ENCODE results near the gene IMMP2L. TPM values are rescaled to one million over a fixed set of nuclear protein-coding genes. Genes with fewer than 3 reads are reported as not detected.
"Not testable (repeated sequence)": the region's sequence is repeated elsewhere in the genome, so short reads cannot be mapped to it uniquely, and the experiment has no call there.

IMMP2L gene
- total RNA-seq, 1 donor from 2014 or later, result 21.5 TPM

GRCh38 chr7:111292026-111292470, 270.2 kb downstream of the IMMP2L start:
- Mint-ChIP-seq H3K27ac (no peak overlapping the region), H3K9me3 (peaks cover 10% of the 10 kb centered on the region), H3K36me3 (no peaks in the 10 kb centered on the region), H3K4me1 (peaks cover 6% of the 10 kb centered on the region), H3K27me3 (ENCODE audit: insufficient read depth, low read depth) (no peaks in the 10 kb centered on the region), H3K4me3 (no peak overlapping the region)
- H3K4me3 ChIP-seq, result no peak overlapping the region
- no peak overlapping the region for H3K27ac ChIP-seq
- H3K36me3 ChIP-seq, result no peaks in the 10 kb centered on the region
- no peaks in the 10 kb centered on the region for H3K27me3 ChIP-seq
- H3K9me3 ChIP-seq (ENCODE audit: low read depth), result no peaks in the 10 kb centered on the region
- H3K4me1 ChIP-seq, result no peaks in the 10 kb centered on the region
- no peaks in the 10 kb centered on the region for H4K20me1 ChIP-seq (ENCODE audit: low read depth)
- no peaks in the 10 kb centered on the region for H3K79me2 ChIP-seq (ENCODE audit: low read depth)
- TF ChIP-seq EZH2 (IDR thresholded peaks at IDR 0.05) (no peak), EZH2phosphoT487 (IDR thresholded peaks at IDR 0.05) (no peak)
- TF ChIP-seq, protein P1, sequence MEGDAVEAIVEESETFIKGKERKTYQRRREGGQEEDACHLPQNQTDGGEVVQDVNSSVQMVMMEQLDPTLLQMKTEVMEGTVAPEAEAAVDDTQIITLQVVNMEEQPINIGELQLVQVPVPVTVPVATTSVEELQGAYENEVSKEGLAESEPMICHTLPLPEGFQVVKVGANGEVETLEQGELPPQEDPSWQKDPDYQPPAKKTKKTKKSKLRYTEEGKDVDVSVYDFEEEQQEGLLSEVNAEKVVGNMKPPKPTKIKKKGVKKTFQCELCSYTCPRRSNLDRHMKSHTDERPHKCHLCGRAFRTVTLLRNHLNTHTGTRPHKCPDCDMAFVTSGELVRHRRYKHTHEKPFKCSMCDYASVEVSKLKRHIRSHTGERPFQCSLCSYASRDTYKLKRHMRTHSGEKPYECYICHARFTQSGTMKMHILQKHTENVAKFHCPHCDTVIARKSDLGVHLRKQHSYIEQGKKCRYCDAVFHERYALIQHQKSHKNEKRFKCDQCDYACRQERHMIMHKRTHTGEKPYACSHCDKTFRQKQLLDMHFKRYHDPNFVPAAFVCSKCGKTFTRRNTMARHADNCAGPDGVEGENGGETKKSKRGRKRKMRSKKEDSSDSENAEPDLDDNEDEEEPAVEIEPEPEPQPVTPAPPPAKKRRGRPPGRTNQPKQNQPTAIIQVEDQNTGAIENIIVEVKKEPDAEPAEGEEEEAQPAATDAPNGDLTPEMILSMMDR (IDR thresholded peaks at IDR 0.05), result no peak
- DNase-seq (ENCODE audit: low spot score), result no peak
- no peak overlapping the region for H3K4me2 ChIP-seq
- H3K9ac ChIP-seq, result no peak overlapping the region
- H2AFZ ChIP-seq (replicated peaks), result no peak overlapping the region
- H3F3A ChIP-seq (ENCODE audit: low read depth), result no peaks in the 10 kb centered on the region

- H3K4me1 Mint-ChIP-seq, result peaks cover 6% of the 10 kb centered on the region
- no peak overlapping the region for H3K4me3 ChIP-seq
- DNase-seq (ENCODE audit: low spot score), result no peak
- H3K36me3 ChIP-seq, result no peaks in the 10 kb centered on the region
- no peaks in the 10 kb centered on the region for H3K36me3 Mint-ChIP-seq
- no peak overlapping the region for H3K4me3 Mint-ChIP-seq
- no peaks in the 10 kb centered on the region for H3K9me3 ChIP-seq (ENCODE audit: low read depth)
- H3K9ac ChIP-seq, result no peak overlapping the region
- no peaks in the 10 kb centered on the region for H3K4me1 ChIP-seq
- peaks cover 10% of the 10 kb centered on the region for H3K9me3 Mint-ChIP-seq
- TF ChIP-seq EZH2 (IDR thresholded peaks at IDR 0.05) (no peak), EZH2phosphoT487 (IDR thresholded peaks at IDR 0.05) (no peak)
- TF ChIP-seq, protein P1 (IDR thresholded peaks at IDR 0.05), result no peak
- H2AFZ ChIP-seq (replicated peaks), result no peak overlapping the region
- no peak overlapping the region for H3K27ac ChIP-seq
- H3F3A ChIP-seq (ENCODE audit: low read depth), result no peaks in the 10 kb centered on the region
- no peaks in the 10 kb centered on the region for H3K27me3 Mint-ChIP-seq (ENCODE audit: insufficient read depth, low read depth)
- H3K79me2 ChIP-seq (ENCODE audit: low read depth), result no peaks in the 10 kb centered on the region
- H3K27ac Mint-ChIP-seq, result no peak overlapping the region
- no peaks in the 10 kb centered on the region for H4K20me1 ChIP-seq (ENCODE audit: low read depth)
- no peaks in the 10 kb centered on the region for H3K27me3 ChIP-seq
- no peak overlapping the region for H3K4me2 ChIP-seq
These were observed 271.3 kb downstream of the IMMP2L start for GRCh38 chr7:111290982-111291381.

GRCh38 chr7:111290419-111290818, 271.9 kb downstream of the IMMP2L start:
- Histone ChIP-seq H3K9me3 (ENCODE audit: low read depth) (no peaks in the 10 kb centered on the region), H3K4me2 (no peak overlapping the region), H2AFZ (replicated peaks) (no peak overlapping the region), H3K9ac (no peak overlapping the region), H3K4me1 (no peaks in the 10 kb centered on the region), H3K27me3 (no peaks in the 10 kb centered on the region), H3K79me2 (ENCODE audit: low read depth) (no peaks in the 10 kb centered on the region), H3K4me3 (no peak overlapping the region), H3F3A (ENCODE audit: low read depth) (no peaks in the 10 kb centered on the region), H3K27ac (no peak overlapping the region), H4K20me1 (ENCODE audit: low read depth) (no peaks in the 10 kb centered on the region), H3K36me3 (no peaks in the 10 kb centered on the region)
- H3K4me3 Mint-ChIP-seq, result no peak overlapping the region
- H3K4me1 Mint-ChIP-seq, result peaks cover 6% of the 10 kb centered on the region
- H3K36me3 Mint-ChIP-seq, result no peaks in the 10 kb centered on the region
- no peak for TF ChIP-seq EZH2 (IDR thresholded peaks at IDR 0.05)
- TF ChIP-seq, protein P1 (IDR thresholded peaks at IDR 0.05), result no peak
- TF ChIP-seq EZH2phosphoT487 (IDR thresholded peaks at IDR 0.05), result no peak
- H3K27ac Mint-ChIP-seq, result no peak overlapping the region
- no peaks in the 10 kb centered on the region for H3K27me3 Mint-ChIP-seq (ENCODE audit: insufficient read depth, low read depth)
- no peak for DNase-seq (ENCODE audit: low spot score)
- peaks cover 10% of the 10 kb centered on the region for H3K9me3 Mint-ChIP-seq

- H3K4me2 ChIP-seq; DNase-seq (ENCODE audit: low spot score); H3K36me3 Mint-ChIP-seq: not testable (repeated sequence)
These were observed 273.9 kb downstream of the IMMP2L start for GRCh38 chr7:111288441-111288840.

More at GRCh38 chr7:111288441-111288840, 273.9 kb downstream of the IMMP2L start:
- not testable (repeated sequence) for H3K4me1 Mint-ChIP-seq; H2AFZ ChIP-seq (replicated peaks); H3K9me3 ChIP-seq (ENCODE audit: low read depth); H3K36me3 ChIP-seq; H4K20me1 ChIP-seq (ENCODE audit: low read depth); H3F3A ChIP-seq (ENCODE audit: low read depth); H3K4me1 ChIP-seq; H3K9ac ChIP-seq; H3K4me3 Mint-ChIP-seq; H3K4me3 ChIP-seq; H3K27ac Mint-ChIP-seq; H3K27me3 ChIP-seq; H3K27me3 Mint-ChIP-seq (ENCODE audit: insufficient read depth, low read depth); H3K27ac ChIP-seq; H3K79me2 ChIP-seq (ENCODE audit: low read depth)
- H3K9me3 Mint-ChIP-seq, result peaks cover 10% of the 10 kb centered on the region
